H9 (cell line): ENCODE data around the gene CHD6. TPM values are rescaled to one million over a fixed set of nuclear protein-coding genes. Genes with fewer than 3 reads are reported as not detected.

Source experiments
- DNase-seq: peaks from one replicate; pipeline ENCODE4 v3.0.0-alpha.2; 2017
- H2AFZ ChIP-seq: one replicate; pipeline ENCODE4 v1.6.1; 2013; ENCODE audit warnings: mild to moderate bottlenecking, low read length, control low read depth, moderate library complexity
- H2AK5ac ChIP-seq: 2 replicates; pipeline ENCODE4 v1.6.1; 2013; ENCODE audit warnings: low read length, control low read depth, mixed read lengths; ENCODE audit not compliant: insufficient read length
- H2BK120ac ChIP-seq: one replicate; pipeline ENCODE4 v1.6.1; 2013; ENCODE audit warnings: low read depth, mild to moderate bottlenecking, low read length, control low read depth, inconsistent platforms; ENCODE audit not compliant: poor library complexity, severe bottlenecking
- H2BK12ac ChIP-seq: 2 replicates; pipeline ENCODE4 v1.6.1; 2013; ENCODE audit warnings: low read length, control low read depth, mixed read lengths, low read depth; ENCODE audit not compliant: insufficient read length
- H2BK15ac ChIP-seq: 2 replicates; pipeline ENCODE4 v1.6.1; 2013; ENCODE audit warnings: low read depth, low read length, control low read depth
- H2BK20ac ChIP-seq: one replicate; pipeline ENCODE4 v1.6.1; 2013; ENCODE audit warnings: low read depth, mild to moderate bottlenecking, low read length, control low read depth, inconsistent platforms; ENCODE audit not compliant: poor library complexity, severe bottlenecking
- H2BK5ac ChIP-seq: 2 replicates; pipeline ENCODE4 v1.6.1; 2013; ENCODE audit warnings: low read length, control low read depth, mixed read lengths; ENCODE audit not compliant: insufficient read length
- H3K14ac ChIP-seq: 2 replicates; pipeline ENCODE4 v1.6.1; 2013; ENCODE audit warnings: low read length, control low read depth; ENCODE audit not compliant: insufficient read depth
- H3K18ac ChIP-seq: 2 replicates; pipeline ENCODE4 v1.6.1; 2013; ENCODE audit warnings: low read depth, mild to moderate bottlenecking, mixed read lengths, low read length, control low read depth; ENCODE audit not compliant: insufficient read length
- H3K23ac ChIP-seq: 2 replicates; pipeline ENCODE4 v1.6.1; 2013; ENCODE audit warnings: low read length, control low read depth, mixed read lengths, low read depth; ENCODE audit not compliant: insufficient read length
- H3K23me2 ChIP-seq: 2 replicates; pipeline ENCODE4 v1.6.1; 2013; ENCODE audit warnings: low read depth, mild to moderate bottlenecking, mixed read lengths, low read length, control low read depth; ENCODE audit not compliant: insufficient read length, poor library complexity, severe bottlenecking
- H3K27ac ChIP-seq: 2 replicates; pipeline ENCODE4 v1.5.1; 2013; ENCODE audit warnings: low read length, control low read depth, mixed read lengths, low read depth; ENCODE audit not compliant: insufficient read length
- H3K27me3 ChIP-seq: 2 replicates; pipeline ENCODE4 v1.6.1; 2013; ENCODE audit warnings: low read length, control low read depth, inconsistent platforms; ENCODE audit not compliant: insufficient read depth
- H3K4ac ChIP-seq: 2 replicates; pipeline ENCODE4 v1.6.1; 2013; ENCODE audit warnings: low read depth, mild to moderate bottlenecking, control low read depth, inconsistent platforms, low read length, moderate library complexity
- H3K4me1 ChIP-seq: 2 replicates; pipeline ENCODE4 v1.6.1; 2013; ENCODE audit warnings: low read length, control low read depth, inconsistent platforms; ENCODE audit not compliant: insufficient read depth
- H3K4me2 ChIP-seq: 2 replicates; pipeline ENCODE4 v1.6.1; 2013; ENCODE audit warnings: low read length, control low read depth, mixed read lengths; ENCODE audit not compliant: insufficient read length, insufficient read depth
- H3K56ac ChIP-seq: 2 replicates; pipeline ENCODE4 v1.6.1; 2013; ENCODE audit warnings: low read depth, mild to moderate bottlenecking, mixed read lengths, low read length, control low read depth; ENCODE audit not compliant: insufficient read length
- H3K79me1 ChIP-seq: 2 replicates; pipeline ENCODE4 v1.6.1; 2013; ENCODE audit warnings: low read depth, mild to moderate bottlenecking, moderate library complexity, low read length, control low read depth, inconsistent platforms; ENCODE audit not compliant: insufficient read depth, poor library complexity, severe bottlenecking
- H3K79me2 ChIP-seq: 2 replicates; pipeline ENCODE4 v1.6.1; 2013; ENCODE audit warnings: low read length, control low read depth, inconsistent platforms; ENCODE audit not compliant: insufficient read depth
- H3K9ac ChIP-seq: 2 replicates; pipeline ENCODE4 v1.6.1; 2013; ENCODE audit warnings: low read length, control low read depth, mixed read lengths; ENCODE audit not compliant: insufficient read length; ENCODE audit errors: extremely low read depth
- H3K9me3 ChIP-seq: one replicate; pipeline ENCODE4 v1.6.1; 2013; ENCODE audit warnings: low read depth, low read length, inconsistent platforms; ENCODE audit not compliant: control insufficient read depth
- H3T11ph ChIP-seq: one replicate; pipeline ENCODE4 v1.6.1; 2013; ENCODE audit warnings: mild to moderate bottlenecking, low read length, control low read depth, inconsistent platforms
- H4K20me1 ChIP-seq: one replicate; pipeline ENCODE4 v1.6.1; 2013; ENCODE audit not compliant: control insufficient read depth, insufficient read length, insufficient read depth
- H4K5ac ChIP-seq: 2 replicates; pipeline ENCODE4 v1.6.1; 2013; ENCODE audit warnings: low read depth, mild to moderate bottlenecking, mixed read lengths, low read length, control low read depth; ENCODE audit not compliant: insufficient read length
- H4K8ac ChIP-seq: replicated peaks from 2 replicates; pipeline ENCODE4 v1.6.1; 2013; ENCODE audit warnings: low read length, control low read depth, mixed read lengths, low read depth; ENCODE audit not compliant: insufficient read length
- H4K91ac ChIP-seq: 2 replicates; pipeline ENCODE4 v1.6.1; 2013; ENCODE audit warnings: low read depth, mild to moderate bottlenecking, moderate library complexity, mixed read lengths, low read length, control low read depth; ENCODE audit not compliant: insufficient read length
- H3K27ac Mint-ChIP-seq, 3 experiments: 2 replicates in 2 of 3; 3 replicates in 1 of 3; pipeline ENCODE4 v1.8.0; 2020 to 2021; ENCODE audit warnings: mixed read lengths in 3 of 3, mild to moderate bottlenecking in 1 of 3, moderate library complexity in 1 of 3
- H3K27me3 Mint-ChIP-seq: 2 replicates; pipeline ENCODE4 v1.8.0; 2021; ENCODE audit warnings: low read depth, mild to moderate bottlenecking, moderate library complexity, mixed read lengths
- H3K36me3 Mint-ChIP-seq, 3 experiments: 2 replicates in 2 of 3; 3 replicates in 1 of 3; pipeline ENCODE4 v1.8.0; 2020 to 2021; ENCODE audit warnings: low read depth in 3 of 3, mixed read lengths in 3 of 3; ENCODE audit not compliant: insufficient read depth in 1 of 3
- H3K4me1 Mint-ChIP-seq, 2 experiments: 2 replicates each; pipeline ENCODE4 v1.8.0; 2020; ENCODE audit warnings: mixed read lengths in 2 of 2
- H3K4me3 Mint-ChIP-seq, 2 experiments: 2 replicates in 1 of 2; 3 replicates in 1 of 2; pipeline ENCODE4 v1.8.0; 2020 to 2021; ENCODE audit warnings: mild to moderate bottlenecking in 2 of 2, mixed read lengths in 2 of 2, moderate library complexity in 1 of 2
- H3K9me3 Mint-ChIP-seq, 2 experiments: 2 replicates in 1 of 2; 3 replicates in 1 of 2; pipeline ENCODE4 v1.8.0; 2020; ENCODE audit warnings: mild to moderate bottlenecking in 2 of 2, mixed read lengths in 2 of 2, moderate library complexity in 1 of 2
- CTCF ChIP-seq: fragments of 200-600 bp; sonication (generic); conservative IDR thresholded peaks from 3 replicates; pipeline ENCODE4 v1.8.0; 2021; ENCODE audit warnings: antibody characterized with exemption, mild to moderate bottlenecking
- WGBS: extraction: QIAGEN DNeasy Blood & Tissue Kit; methylation state at CpG from one replicate; pipeline ENCODE4 v1.1.7; 2013; ENCODE audit warnings: missing lambda C conversion rate, low lambda C conversion rate, mixed read lengths; ENCODE audit not compliant: insufficient read length; ENCODE audit errors: extremely low coverage; 5-methylcytosine and 5-hydroxymethylcytosine counted together
- total RNA-seq: library from RNA; stranded (reverse); gene quantifications from 2 replicates; pipeline ENCODE4 v1.2.1, GENCODE V29; 2021

CHD6 gene
- total RNA-seq, 1 experiment from 2014 or later: 51.5 TPM

GRCh38 chr20:41609474-41609873 is 8.7 kb downstream of the CHD6 start:
- no peak overlapping the region for H3K23ac ChIP-seq
- no peak overlapping the region for H2BK12ac ChIP-seq
- H3K18ac ChIP-seq: no peak overlapping the region
- H3K56ac ChIP-seq: no peak overlapping the region
- Mint-ChIP-seq H3K27ac (no peak overlapping the region), H3K27me3 (no peaks in the 10 kb centered on the region), H3K36me3 (peaks cover 2 to 6% (median 5%) of the 10 kb centered on the region in 3 experiments; a peak in 4 of 7 replicates), H3K4me1 (peaks cover 26 to 32% of the 10 kb centered on the region in 2 experiments), H3K4me3 (no peak overlapping the region), H3K9me3 (no peaks in the 10 kb centered on the region)
- H4K5ac ChIP-seq: no peak overlapping the region
- H3K9me3 ChIP-seq: no peaks in the 10 kb centered on the region
- no peak overlapping the region for H2BK120ac ChIP-seq
- no peak overlapping the region for H3K14ac ChIP-seq
- no peaks in the 10 kb centered on the region for H3K27me3 ChIP-seq
- no CpG with 5 or more reads among the region's 3 CpGs for WGBS
- H3K9ac ChIP-seq: no peak overlapping the region
- DNase-seq: no peak
- no peaks in the 10 kb centered on the region for H3K23me2 ChIP-seq
- no peak overlapping the region for H2BK15ac ChIP-seq
- no peaks in the 10 kb centered on the region for H4K20me1 ChIP-seq
- H3K27ac ChIP-seq: no peak overlapping the region
- no peak overlapping the region for H3K4ac ChIP-seq
- no peak for TF ChIP-seq CTCF
- no peak overlapping the region for H4K91ac ChIP-seq
- H2AK5ac ChIP-seq: no peak overlapping the region
- H3K79me1 ChIP-seq: no peaks in the 10 kb centered on the region
- H3K4me2 ChIP-seq: no peak overlapping the region
- H3K4me1 ChIP-seq: peaks cover 6% of the 10 kb centered on the region
- no peak overlapping the region for H2AFZ ChIP-seq
- no peak overlapping the region for H2BK5ac ChIP-seq
- peaks cover 52% of the 10 kb centered on the region for H3K79me2 ChIP-seq
- no peak overlapping the region for H2BK20ac ChIP-seq
- H4K8ac ChIP-seq: no peak overlapping the region
- H3T11ph ChIP-seq: no peak overlapping the region
